HG03571 (cell line): ENCODE results near the gene PCNX2.

Experiments
- ATAC-seq: cut with Tn5 transposase; IDR thresholded peaks from one replicate; pipeline ENCODE4 v1.9.1; 2021; ENCODE audit not compliant: unreplicated experiment

Gene PCNX2

GRCh38 chr1:233315718-233316301 lies 20.3 kb upstream of the PCNX2 start:
- ATAC-seq, result no peak

GRCh38 chr1:233313434-233314155 lies 18.1 kb upstream of the PCNX2 start:
- ATAC-seq, result no peak

- no peak for ATAC-seq
Observed at GRCh38 chr1:233304489-233305102, 9.1 kb upstream of the PCNX2 start.

- no peak for ATAC-seq
Observed at GRCh38 chr1:233300326-233300725, 4.8 kb upstream of the PCNX2 start.

- no peak for ATAC-seq
Observed at GRCh38 chr1:233299450-233299849, 3.9 kb upstream of the PCNX2 start.

GRCh38 chr1:233295975-233296322 lies 424 bp upstream of the PCNX2 start:
- no peak for ATAC-seq

GRCh38 chr1:233294913-233295236 lies 650 bp downstream of the PCNX2 start:
- ATAC-seq, result peak; percentile 48

- ATAC-seq, result no peak
Observed at GRCh38 chr1:233293556-233294446, 1.7 kb downstream of the PCNX2 start.

- ATAC-seq, result no peak
Observed at GRCh38 chr1:233290396-233291034, 5.0 kb downstream of the PCNX2 start.

- no peak for ATAC-seq
Observed at GRCh38 chr1:233289676-233290075, 5.8 kb downstream of the PCNX2 start.

GRCh38 chr1:233282582-233282886 lies 13.0 kb downstream of the PCNX2 start:
- no peak for ATAC-seq

- ATAC-seq, result peak; percentile 90
Observed at GRCh38 chr1:233281711-233282581, 13.6 kb downstream of the PCNX2 start.

GRCh38 chr1:233279971-233280370 lies 15.6 kb downstream of the PCNX2 start:
- no peak for ATAC-seq

- ATAC-seq, result no peak
Observed at GRCh38 chr1:233278631-233279030, 16.9 kb downstream of the PCNX2 start.

- no peak for ATAC-seq
Observed at GRCh38 chr1:233277637-233278606, 17.6 kb downstream of the PCNX2 start.

GRCh38 chr1:233269656-233270055 lies 25.9 kb downstream of the PCNX2 start:
- ATAC-seq, result no peak

GRCh38 chr1:233268389-233269022 lies 27.0 kb downstream of the PCNX2 start:
- ATAC-seq, result no peak

- peak; percentile 5 for ATAC-seq
Observed at GRCh38 chr1:233261695-233262094, 33.8 kb downstream of the PCNX2 start.

- peak; percentile 99 for ATAC-seq
Observed at GRCh38 chr1:233261206-233261605, 34.3 kb downstream of the PCNX2 start.
